Neural cell (in vitro differentiated cells): ENCODE data around the gene SMIM1.

Source experiments
- EP300 ChIP-seq: fragments of 450-650 bp; conservative IDR thresholded peaks from 2 replicates; pipeline ENCODE4 v1.6.1; 2014; ENCODE audit warnings: antibody characterized with exemption, mild to moderate bottlenecking, moderate library complexity; ENCODE audit not compliant: poor library complexity, severe bottlenecking
- EZH2 ChIP-seq: fragments of 200-600, 300-800 bp; shearing (Covaris generic), sonication (generic); IDR thresholded peaks from 2 replicates; pipeline ENCODE4 v1.6.1; 2014; ENCODE audit warnings: antibody characterized with exemption, low read length, borderline replicate concordance, mild to moderate bottlenecking; ENCODE audit not compliant: insufficient read depth, poor library complexity, severe bottlenecking
- TAF1 ChIP-seq: IDR thresholded peaks from 2 replicates; pipeline ENCODE4 v1.6.1; 2012; ENCODE audit warnings: low read depth
- TF ChIP-seq, protein P1 (sequence below): fragments of 450-650 bp; IDR thresholded peaks from 2 replicates; pipeline ENCODE4 v1.5.1; 2014; ENCODE audit warnings: antibody characterized with exemption, mild to moderate bottlenecking, moderate library complexity; ENCODE audit not compliant: poor library complexity, severe bottlenecking

DNA sequence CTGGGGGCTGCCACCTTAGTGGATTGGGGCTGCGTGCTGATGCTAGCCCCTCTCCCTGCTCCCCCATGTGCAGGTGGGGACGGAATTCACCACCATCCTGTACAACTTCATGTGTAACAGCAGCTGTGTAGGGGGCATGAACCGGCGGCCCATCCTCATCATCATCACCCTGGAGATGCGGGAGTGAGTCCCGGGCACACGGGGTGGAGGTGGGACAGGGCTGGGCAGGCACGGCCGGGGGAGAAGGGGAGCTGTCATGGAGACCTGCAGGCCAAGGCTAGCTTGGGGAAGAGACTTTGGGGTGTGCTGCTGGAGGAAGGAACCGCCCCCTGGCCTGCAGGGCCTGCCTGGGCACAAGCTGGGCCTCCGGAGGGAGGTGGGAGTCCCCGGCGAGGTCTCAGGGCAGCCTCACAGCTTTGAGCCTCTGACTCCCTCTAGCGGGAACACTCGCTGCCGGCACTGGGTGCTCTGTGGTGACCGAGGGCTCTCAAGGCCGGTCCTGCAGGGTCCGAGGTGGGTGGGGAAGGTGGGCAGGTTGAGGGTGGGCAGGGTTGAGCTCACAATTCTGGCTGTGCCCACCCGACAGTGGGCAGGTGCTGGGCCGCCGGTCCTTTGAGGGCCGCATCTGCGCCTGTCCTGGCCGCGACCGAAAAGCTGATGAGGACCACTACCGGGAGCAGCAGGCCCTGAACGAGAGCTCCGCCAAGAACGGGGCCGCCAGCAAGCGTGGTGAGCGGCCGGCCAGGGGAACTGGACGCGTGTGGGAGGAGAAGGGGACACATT, 45.3 kb upstream of the SMIM1 start:
- TF ChIP-seq, protein P1, sequence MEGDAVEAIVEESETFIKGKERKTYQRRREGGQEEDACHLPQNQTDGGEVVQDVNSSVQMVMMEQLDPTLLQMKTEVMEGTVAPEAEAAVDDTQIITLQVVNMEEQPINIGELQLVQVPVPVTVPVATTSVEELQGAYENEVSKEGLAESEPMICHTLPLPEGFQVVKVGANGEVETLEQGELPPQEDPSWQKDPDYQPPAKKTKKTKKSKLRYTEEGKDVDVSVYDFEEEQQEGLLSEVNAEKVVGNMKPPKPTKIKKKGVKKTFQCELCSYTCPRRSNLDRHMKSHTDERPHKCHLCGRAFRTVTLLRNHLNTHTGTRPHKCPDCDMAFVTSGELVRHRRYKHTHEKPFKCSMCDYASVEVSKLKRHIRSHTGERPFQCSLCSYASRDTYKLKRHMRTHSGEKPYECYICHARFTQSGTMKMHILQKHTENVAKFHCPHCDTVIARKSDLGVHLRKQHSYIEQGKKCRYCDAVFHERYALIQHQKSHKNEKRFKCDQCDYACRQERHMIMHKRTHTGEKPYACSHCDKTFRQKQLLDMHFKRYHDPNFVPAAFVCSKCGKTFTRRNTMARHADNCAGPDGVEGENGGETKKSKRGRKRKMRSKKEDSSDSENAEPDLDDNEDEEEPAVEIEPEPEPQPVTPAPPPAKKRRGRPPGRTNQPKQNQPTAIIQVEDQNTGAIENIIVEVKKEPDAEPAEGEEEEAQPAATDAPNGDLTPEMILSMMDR = no peak
- no peak for TF ChIP-seq EZH2
- no peak for TF ChIP-seq EP300
- no peak for TF ChIP-seq TAF1
